Smooth muscle cell of bladder (primary cell): ENCODE results near the gene VILL. TPM values are rescaled to one million over a fixed set of nuclear protein-coding genes. Genes with fewer than 3 reads are reported as not detected.

Source experiments
- total RNA-seq: library from RNA; depleted of rRNA; stranded (reverse); fragments of >200 nt; gene quantifications from 2 replicates; pipeline ENCODE4 v1.2.3, GENCODE V29; 2014

The VILL gene
- 4.7 and 6.7 TPM in 2 replicates for total RNA-seq

GRCh38 chr3:37990527-37990926, at the start of gene VILL:
Gene VILL (plus strand): TSS chr3:37990786. CDS start chr3:37993673, 2,887 bp downstream.

DNA sequence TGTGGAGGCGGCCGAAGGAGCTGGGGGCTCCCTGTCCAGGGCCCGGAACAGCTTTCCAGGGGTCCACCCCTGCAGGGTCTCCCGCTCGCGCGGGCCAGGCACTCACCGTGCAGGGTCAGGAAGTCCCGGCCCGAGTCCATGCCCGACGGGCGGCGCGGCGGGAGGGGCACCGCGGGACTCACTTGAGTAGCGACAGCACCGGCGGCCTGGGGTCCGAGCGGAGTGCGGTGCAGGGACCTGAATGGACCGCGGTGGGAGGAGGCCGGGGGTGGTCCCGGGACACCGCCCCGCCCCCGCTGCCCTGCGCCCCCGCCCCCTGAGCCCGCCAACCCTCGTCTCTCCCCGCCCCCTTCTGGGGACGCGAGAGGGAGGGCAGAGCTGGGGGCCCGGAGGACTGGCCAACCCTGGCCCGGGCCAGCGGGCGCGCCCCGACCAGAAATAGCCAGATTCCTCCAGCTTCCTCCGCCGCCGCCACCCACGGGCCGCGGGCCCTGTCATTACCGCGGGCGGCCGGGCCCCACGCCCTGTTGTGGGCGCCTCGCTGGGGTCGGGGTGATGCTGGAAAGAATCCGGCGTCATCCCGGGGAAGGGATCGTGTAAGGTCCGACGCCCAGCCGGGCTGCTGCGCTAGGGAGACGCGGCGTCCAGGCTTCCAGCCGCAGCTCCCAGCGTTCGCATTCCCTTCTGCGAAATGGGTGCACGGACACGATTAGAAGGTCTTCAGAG, 39.0 kb downstream of the VILL start, which contains the start of gene PLCD1:
TSS of gene PLCD1 (minus strand) at position 243 of the 726 bp plus-strand sequence. CDS start at position 140, 103 bp downstream.

DNA sequence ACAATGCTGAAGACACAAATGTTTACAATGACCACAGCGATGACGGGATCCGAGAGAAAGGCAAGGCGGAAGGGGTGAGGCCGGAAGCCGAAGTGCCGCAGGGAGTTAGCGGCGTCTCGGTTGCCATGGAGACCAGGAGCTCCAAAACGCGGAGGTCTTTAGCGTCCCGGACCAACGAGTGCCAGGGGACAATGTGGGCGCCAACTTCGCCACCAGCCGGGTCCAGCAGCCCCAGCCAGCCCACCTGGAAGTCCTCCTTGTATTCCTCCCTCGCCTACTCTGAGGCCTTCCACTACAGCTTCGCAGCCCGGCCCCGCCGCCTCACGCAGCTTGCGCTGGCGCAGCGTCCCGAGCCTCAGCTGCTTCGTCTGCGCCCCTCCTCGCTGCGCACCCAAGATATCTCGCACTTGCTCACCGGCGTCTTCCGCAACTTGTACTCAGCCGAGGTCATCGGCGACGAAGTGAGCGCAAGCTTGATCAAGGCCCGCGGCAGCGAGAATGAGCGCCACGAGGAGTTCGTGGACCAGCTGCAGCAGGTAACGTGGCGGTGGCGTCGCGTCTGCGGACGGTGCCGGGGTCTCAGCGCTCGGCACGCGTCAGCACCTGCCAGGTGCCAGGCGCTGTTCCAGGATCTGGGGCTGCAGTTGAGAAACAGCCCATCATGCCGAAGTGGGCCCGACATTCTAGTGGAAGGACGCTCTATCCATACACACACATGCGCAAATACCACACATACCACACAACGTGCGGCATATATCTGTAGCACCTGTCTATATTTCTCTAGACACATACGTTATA, 48.7 kb downstream of the VILL start, which contains the start of gene DLEC1:
TSS of gene DLEC1 (plus strand) at position 108 of the 798 bp plus-strand sequence. CDS start at position 126, 18 bp downstream.

Other genes with a start within 250 kb of the VILL start
- gene CTDSPL, start 128.9 kb upstream of the VILL start, total RNA-seq, result 21.4 and 22.2 TPM in 2 replicates
- gene PLCD1, start 38.9 kb downstream of the VILL start, total RNA-seq, result 19.4 and 21.3 TPM in 2 replicates
- 0.09 and 0.14 TPM in 2 replicates for gene DLEC1, start 48.4 kb downstream of the VILL start, total RNA-seq
- 46.2 and 52.9 TPM in 2 replicates for gene ACAA1, start 146.3 kb downstream of the VILL start, total RNA-seq
- 7.8 and 8.1 TPM in 2 replicates for gene MYD88, start 147.9 kb downstream of the VILL start, total RNA-seq
- 24.9 and 30.2 TPM in 2 replicates for gene OXSR1, start 174.8 kb downstream of the VILL start, total RNA-seq